ENCODE data around the gene UBA52. TPM values are rescaled to one million over a fixed set of nuclear protein-coding genes. Genes with fewer than 3 reads are reported as not detected.

UBA52 gene
- total and polyA plus RNA-seq, 2 of the 8 experiments (the other 6 are each of a cell fraction or from before 2014, with no cell fraction given): 1,340 to 5,409 TPM

DNA sequence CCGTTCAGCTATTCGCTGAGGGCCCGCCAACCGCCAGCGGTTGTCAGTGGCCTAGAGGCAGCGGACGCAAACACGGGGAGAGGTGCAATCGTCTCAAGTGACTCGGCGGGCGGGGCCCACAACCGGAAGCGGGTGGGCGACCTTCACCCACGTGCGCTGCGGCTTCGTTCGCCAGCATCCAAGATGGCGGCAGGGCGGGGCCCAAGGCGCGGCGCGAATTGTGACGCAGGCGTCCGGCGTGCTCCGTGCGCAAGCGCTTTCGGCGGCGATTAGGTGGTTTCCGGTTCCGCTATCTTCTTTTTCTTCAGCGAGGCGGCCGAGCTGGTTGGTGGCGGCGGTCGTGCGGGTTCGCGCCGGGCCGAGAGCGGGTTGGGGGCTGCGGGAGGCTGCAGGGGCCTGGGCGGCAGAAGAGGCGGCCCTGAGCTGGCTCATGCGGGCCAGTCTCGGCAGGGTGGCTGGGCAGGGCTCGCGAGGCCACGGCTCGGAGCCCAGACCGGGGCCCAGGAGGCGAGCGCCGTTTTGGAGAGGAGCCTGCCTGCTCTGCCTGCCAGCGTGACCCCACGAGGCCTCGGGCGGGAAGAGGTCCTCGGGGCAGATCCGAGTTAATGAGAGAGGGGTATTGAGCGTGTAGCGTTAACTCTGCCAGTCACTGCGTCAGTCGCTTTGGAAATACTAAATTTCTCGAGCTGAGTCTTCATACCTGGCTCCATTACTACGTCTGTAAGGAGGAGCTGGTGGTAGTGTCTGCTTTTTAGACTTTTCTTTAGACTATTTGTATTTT lies at the start of gene UBA52 (continued):
- TF ChIP-seq, protein P1, sequence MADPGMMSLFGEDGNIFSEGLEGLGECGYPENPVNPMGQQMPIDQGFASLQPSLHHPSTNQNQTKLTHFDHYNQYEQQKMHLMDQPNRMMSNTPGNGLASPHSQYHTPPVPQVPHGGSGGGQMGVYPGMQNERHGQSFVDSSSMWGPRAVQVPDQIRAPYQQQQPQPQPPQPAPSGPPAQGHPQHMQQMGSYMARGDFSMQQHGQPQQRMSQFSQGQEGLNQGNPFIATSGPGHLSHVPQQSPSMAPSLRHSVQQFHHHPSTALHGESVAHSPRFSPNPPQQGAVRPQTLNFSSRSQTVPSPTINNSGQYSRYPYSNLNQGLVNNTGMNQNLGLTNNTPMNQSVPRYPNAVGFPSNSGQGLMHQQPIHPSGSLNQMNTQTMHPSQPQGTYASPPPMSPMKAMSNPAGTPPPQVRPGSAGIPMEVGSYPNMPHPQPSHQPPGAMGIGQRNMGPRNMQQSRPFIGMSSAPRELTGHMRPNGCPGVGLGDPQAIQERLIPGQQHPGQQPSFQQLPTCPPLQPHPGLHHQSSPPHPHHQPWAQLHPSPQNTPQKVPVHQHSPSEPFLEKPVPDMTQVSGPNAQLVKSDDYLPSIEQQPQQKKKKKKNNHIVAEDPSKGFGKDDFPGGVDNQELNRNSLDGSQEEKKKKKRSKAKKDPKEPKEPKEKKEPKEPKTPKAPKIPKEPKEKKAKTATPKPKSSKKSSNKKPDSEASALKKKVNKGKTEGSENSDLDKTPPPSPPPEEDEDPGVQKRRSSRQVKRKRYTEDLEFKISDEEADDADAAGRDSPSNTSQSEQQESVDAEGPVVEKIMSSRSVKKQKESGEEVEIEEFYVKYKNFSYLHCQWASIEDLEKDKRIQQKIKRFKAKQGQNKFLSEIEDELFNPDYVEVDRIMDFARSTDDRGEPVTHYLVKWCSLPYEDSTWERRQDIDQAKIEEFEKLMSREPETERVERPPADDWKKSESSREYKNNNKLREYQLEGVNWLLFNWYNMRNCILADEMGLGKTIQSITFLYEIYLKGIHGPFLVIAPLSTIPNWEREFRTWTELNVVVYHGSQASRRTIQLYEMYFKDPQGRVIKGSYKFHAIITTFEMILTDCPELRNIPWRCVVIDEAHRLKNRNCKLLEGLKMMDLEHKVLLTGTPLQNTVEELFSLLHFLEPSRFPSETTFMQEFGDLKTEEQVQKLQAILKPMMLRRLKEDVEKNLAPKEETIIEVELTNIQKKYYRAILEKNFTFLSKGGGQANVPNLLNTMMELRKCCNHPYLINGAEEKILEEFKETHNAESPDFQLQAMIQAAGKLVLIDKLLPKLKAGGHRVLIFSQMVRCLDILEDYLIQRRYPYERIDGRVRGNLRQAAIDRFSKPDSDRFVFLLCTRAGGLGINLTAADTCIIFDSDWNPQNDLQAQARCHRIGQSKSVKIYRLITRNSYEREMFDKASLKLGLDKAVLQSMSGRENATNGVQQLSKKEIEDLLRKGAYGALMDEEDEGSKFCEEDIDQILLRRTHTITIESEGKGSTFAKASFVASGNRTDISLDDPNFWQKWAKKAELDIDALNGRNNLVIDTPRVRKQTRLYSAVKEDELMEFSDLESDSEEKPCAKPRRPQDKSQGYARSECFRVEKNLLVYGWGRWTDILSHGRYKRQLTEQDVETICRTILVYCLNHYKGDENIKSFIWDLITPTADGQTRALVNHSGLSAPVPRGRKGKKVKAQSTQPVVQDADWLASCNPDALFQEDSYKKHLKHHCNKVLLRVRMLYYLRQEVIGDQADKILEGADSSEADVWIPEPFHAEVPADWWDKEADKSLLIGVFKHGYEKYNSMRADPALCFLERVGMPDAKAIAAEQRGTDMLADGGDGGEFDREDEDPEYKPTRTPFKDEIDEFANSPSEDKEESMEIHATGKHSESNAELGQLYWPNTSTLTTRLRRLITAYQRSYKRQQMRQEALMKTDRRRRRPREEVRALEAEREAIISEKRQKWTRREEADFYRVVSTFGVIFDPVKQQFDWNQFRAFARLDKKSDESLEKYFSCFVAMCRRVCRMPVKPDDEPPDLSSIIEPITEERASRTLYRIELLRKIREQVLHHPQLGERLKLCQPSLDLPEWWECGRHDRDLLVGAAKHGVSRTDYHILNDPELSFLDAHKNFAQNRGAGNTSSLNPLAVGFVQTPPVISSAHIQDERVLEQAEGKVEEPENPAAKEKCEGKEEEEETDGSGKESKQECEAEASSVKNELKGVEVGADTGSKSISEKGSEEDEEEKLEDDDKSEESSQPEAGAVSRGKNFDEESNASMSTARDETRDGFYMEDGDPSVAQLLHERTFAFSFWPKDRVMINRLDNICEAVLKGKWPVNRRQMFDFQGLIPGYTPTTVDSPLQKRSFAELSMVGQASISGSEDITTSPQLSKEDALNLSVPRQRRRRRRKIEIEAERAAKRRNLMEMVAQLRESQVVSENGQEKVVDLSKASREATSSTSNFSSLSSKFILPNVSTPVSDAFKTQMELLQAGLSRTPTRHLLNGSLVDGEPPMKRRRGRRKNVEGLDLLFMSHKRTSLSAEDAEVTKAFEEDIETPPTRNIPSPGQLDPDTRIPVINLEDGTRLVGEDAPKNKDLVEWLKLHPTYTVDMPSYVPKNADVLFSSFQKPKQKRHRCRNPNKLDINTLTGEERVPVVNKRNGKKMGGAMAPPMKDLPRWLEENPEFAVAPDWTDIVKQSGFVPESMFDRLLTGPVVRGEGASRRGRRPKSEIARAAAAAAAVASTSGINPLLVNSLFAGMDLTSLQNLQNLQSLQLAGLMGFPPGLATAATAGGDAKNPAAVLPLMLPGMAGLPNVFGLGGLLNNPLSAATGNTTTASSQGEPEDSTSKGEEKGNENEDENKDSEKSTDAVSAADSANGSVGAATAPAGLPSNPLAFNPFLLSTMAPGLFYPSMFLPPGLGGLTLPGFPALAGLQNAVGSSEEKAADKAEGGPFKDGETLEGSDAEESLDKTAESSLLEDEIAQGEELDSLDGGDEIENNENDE (IDR thresholded peaks at IDR 0.05; ENCODE audit: insufficient replicate concordance, low read length): no peak
- TF ChIP-seq NRF1 (IDR thresholded peaks at IDR 0.05; ENCODE audit: low read depth, low read length): peak; percentile 74
- no peak for TF ChIP-seq BCL11A (IDR thresholded peaks at IDR 0.05; ENCODE audit: low read depth in 2 of 2, low read length in 2 of 2)
- peak; percentile 92 for TF ChIP-seq TBP (IDR thresholded peaks at IDR 0.05; ENCODE audit: low read depth, low read length)
- no peak for TF ChIP-seq KDM1A (IDR thresholded peaks at IDR 0.05; ENCODE audit: borderline replicate concordance, low read length)
- TF ChIP-seq TEAD4 (IDR thresholded peaks at IDR 0.05; ENCODE audit: low read depth, low read length): no peak
- TF ChIP-seq NANOG (IDR thresholded peaks at IDR 0.05; ENCODE audit: insufficient read depth, low read depth, low read length, poor library complexity, severe bottlenecking): no peak
